ENCODE results near the gene RAB8B.

Gene RAB8B

DNA sequence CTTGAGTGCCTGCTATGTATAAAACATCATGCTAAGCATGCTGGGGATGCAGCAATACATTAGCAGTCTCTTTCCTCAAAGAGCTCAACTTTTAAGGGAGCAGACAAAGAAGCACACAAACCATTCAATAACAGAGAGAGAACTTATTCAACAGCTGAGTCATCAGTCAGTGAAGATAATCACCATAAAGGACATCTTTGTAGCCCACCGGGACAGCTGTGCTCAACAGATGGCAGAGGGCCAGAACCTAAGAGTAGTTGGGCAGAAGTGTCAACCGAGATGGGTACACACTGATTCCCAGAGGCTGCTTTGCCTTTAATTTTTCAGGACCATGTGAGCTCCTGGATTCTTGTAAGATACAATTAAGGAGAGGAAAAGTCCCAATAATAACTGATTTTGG, 4.2 kb upstream of the RAB8B start:
- no peak for DNase-seq (ENCODE audit: low read depth)

DNA sequence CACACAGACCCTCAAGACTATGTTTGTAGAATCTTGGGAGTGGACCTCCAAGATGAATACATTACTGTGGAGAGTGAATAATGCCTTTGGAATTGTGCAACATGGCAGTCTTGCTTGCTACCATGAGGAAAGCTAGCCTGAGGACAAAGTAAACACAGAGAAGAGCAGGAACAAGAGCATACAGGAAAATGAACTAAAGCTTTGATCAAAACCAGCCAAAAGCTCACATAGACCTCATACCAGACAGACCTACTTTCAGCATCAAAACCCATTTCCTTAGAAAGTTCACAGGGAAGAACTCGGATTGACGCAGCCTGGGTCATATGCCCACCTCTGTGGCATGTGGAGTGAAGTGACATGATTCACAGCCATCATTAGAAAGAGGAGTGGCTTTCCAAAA, 3.3 kb upstream of the RAB8B start:
- no peak for DNase-seq (ENCODE audit: low read depth)

DNA sequence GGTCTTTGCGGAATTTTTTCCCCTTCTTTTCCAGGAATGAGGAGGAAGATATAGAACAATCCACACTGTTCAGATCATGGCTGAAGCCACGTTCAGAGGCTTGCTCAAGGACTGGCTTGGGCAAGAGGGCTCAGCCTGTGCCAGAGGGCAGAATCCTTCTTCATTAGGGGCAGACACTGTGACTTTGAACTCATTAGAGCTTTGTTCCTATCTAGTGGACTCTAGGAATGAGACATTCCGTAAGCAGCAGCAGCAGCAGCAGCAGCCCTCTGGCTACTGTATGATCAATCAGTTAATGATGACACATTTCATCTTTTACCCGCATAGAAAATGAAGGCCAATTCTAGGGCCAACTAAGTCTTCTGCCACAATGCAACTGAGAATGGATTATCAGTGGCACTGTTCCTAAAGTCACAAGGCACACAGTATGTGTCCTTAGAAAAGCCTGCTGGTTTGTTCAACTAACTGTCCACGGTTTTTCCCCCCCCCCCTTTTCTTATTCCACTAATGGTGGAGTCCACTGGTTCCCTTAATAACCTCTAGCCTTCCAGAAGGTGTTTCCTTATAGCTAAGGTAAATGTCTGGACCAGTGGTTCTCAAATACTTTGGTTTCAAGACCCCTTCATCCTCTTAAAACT, 1.7 kb upstream of the RAB8B start:
- DNase-seq (ENCODE audit: low read depth) = no peak

DNA sequence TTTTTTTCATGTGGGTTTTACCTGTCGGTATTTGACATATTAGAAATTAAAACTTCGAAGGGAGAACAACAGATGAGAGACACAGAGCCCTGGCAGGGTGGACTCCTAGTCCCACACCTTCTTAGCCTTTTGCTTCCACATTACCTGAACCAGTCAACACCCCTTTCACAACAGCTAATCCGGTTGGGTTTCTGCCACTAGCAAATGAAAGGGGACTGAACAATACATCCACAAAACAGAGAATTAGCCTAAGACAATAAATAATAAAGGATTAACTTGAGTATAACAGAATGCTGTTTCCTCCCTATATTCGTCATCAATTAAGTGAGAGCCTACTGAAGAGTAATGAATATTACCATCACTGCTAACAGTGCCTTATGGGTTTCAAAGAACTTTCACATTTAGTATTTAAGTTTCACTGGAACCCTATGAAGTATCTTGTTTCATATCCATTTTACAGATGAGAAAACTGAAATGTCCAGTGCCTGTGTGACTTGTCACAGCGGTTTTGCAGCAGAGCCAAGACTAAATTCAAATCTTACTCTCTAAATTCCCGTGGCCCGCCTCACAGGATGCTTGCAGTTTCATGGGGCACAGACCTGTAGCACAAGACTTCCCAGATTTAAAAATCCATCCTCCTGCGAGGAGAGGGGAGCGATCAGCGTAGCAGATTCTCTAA, 1.0 kb upstream of the RAB8B start:
- no peak for DNase-seq (ENCODE audit: low read depth)

DNA sequence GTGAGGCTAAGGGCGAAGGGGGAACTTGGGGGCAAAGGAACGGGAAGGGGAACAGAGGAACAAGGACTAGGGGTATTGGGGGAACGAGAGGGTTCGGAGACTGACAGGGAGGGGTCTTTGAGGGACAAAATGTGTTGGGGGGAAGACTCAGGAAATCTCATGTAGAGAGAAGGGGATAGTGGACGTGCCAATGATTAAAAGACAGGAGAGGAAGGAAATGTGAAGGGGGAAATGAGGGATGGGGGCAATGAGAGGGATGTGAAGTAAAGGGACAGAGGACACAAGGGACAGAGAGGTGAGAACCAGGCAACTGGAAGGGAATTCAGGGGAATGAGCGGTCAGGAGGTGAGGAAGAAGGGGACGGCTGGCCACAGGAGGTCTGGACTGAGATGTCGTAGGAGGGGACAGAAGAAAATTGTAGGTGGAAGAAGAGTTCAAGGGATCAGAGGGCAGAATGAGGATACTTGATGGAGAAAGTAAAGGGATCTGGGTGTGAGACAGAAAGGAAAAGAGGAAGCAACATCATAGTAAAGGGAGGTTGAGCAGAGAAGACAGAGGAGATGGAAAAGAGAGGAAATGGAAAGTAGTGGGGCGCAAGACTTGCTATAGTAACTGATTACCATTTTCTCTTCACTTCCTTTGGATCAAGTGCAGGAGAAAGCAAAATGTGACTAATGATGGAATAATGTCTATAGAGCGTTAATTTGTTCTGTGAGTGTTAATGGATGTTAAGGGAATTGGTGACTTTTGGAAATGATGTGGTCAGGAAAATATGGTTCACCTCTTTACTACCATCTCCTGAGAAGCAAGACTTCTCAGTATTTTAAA, 749 bp downstream of the RAB8B start:
- DNase-seq (ENCODE audit: low read depth) = no peak

DNA sequence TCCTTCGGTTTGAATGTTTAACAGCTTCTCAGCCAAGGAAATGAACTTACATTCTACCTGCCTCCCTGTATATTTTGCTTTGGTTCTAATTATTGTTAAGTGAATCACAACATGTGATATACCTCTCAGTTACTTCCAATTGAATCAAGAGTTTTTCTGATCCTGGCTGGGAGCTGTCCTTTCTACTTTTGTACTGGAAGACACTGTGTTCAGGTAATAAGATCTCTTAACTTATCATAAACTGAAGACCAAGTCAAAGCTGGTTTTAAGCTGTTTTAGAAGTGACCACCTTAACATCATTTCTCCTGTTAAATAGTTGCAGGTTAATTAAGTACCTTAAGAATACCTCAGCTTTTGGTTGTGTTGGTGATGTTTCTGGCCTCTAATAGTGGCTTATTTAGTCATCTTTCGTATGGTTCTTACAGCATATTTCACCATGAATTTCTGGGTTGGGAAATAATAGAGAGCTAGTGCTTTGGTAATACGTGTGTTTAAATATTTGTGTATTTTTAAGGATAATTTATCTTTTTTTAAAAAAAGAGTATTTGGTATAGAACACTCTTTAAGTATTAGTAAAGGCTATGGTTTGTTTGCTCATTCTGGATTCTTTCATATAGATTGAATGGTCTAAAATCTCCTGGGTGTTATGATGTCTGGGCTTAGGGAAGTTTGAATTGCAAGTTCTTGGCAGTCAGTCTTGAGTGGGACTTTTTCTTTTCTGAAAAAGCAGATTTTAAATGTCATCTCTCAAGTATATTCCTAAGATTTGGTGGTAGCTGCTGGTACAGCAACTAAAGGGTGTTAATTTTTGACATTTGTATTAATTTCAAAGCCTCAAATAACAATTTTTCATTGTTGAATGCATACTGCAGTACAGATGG, 1.6 kb downstream of the RAB8B start:
- DNase-seq (ENCODE audit: low read depth) = no peak

DNA sequence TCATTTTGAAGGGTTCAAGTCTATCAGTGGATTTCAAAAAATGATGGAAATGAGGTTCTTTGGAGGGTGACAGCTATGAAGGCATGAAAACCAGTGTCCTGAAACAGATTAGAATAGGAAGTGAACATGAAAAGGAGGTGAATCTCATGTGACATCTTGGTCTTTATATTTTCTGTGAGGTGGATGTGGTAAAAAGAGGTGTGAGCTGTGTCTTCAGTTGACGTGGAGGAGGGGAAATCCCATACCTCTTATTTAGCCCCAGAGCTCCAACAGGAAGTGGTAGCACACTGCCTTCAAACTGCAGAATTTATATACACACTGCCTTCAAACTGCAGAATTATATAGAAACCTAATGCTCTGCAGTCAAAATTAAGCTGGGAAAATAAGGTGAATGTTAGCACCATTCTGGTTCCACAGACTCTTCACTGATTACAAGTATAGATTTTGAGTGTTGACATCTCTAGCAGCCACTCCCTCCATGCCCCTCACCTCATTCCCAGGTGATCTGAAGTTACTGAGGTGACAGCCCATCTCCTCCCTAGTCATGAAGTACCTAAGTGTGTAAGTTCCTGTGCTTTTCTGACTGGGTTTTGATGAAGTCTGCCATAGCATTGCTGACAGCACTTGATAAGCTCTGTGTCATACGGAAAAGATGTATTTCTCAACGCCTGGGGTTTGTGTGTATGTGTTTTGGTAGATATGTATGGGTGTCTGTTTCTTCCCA, 2.7 kb downstream of the RAB8B start:
- no peak for DNase-seq (ENCODE audit: low read depth)

DNA sequence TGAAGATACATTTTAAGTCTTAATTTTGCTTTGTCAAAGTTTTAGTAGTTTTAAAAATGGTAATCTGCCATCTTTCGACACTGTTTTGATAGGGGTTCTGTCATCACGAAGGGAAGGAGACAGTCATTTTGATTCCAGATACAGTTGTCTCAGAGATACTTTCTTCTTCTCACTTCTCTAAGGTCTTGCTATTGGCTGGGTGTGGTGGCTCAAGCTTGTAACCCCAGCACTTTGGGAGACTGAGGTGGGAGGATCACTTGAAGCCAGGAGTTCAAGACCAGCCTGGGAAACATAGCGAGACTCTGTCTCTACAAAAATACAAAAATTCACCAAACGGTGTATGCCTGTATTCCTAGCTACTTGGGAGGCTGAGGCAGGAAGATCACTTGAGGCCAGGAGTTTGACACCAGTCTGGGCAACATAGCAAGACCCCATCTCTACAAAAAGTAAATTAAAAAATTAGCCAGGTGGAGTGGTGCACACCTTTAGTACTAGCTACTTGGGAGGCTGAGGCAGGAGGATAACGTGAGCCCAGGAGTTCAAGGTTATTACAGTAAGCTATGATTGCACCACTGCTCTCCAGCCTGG, 3.3 kb downstream of the RAB8B start:
- no peak for DNase-seq (ENCODE audit: low read depth)

DNA sequence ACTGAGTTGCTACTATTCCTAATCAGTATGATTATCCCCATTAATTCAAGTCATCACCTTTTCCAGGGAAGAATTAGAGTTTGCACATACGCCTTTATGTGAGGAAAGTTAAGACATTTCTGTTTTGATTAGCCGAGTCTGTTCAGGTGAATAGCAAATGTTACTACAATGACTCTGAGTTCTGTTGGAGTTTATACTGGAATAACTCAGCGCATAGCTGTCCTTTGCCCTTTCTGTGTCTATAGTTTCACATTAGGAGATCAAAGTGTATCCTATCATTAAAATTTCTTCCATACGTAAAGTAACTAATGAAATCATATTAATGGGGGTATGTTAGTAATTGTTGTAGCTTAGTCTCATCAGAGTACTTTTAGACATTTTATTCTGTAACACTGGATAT, 4.9 kb downstream of the RAB8B start:
- DNase-seq (ENCODE audit: low read depth) = no peak

DNA sequence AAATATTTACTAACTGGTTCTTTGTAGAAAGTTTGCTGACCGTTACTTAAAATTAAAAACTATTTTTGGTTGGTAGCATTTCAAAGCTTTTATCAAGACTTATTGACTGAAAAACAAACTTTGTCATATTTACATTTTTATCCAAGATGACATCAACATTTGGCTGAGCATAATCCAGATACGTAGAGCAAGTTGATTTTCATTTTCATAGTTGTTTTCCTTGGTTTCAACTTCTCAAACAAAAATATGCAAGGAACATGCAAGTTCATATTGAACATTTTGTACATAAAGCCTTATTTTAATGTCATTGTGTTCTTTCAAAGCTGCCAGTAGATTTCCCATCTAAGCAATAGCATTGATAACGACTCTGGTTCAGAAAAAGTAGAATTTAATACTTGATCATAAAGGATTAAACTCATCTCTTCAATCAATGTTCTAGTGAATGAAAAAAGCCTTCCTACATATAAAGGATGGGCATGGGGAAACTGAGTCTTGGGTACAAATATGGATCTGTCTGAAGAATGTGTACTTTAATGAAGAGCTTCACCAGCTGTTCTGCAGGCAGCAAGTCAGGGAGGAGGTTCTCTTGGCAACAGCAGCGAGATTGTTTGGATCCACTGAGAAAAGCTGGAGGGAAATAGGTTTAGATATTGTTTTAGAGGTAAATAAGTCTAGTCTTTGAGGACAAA, 5.6 kb downstream of the RAB8B start:
- no peak for DNase-seq (ENCODE audit: low read depth)

DNA sequence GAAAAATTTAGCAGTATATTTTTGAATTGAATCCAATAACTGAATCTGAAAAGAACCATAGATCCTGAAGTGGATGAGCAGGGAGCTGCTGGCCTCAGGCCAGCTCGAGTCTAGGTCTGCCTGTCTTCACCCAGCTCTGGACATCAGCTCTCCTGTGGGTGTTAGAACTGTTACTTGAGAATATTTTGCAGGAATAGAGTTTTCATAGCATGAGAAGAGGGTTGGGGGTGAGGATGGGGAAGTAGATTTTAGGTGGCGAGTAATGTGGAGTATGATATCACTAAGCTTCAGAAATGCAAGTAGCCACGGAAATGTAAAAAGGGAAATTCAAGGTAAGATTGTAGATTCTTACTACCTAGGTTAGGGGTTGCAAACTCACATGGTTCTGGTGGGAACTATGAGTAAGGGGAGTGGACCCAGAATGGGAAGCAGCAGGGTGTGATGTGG, 6.2 kb downstream of the RAB8B start:
- DNase-seq (ENCODE audit: low read depth) = no peak

DNA sequence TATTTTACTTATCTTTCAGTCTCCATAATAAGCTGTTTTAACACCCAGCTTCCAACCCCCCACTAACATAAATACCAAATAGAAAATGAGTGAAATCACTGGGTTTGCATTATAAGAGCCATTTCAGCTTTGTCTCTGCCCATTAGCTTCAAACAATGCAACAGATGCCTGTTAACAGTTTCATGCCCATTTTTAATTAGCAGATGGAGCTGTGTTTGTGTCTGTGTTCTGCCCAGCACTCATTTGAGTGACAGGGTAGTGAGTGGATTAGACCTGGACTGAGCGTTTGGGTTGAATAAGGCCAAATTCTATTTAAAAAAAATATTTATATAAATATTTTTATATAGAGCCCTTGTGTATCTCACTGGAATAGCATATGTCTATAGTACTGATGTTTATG, 7.4 kb downstream of the RAB8B start:
- DNase-seq (ENCODE audit: low read depth) = no peak

DNA sequence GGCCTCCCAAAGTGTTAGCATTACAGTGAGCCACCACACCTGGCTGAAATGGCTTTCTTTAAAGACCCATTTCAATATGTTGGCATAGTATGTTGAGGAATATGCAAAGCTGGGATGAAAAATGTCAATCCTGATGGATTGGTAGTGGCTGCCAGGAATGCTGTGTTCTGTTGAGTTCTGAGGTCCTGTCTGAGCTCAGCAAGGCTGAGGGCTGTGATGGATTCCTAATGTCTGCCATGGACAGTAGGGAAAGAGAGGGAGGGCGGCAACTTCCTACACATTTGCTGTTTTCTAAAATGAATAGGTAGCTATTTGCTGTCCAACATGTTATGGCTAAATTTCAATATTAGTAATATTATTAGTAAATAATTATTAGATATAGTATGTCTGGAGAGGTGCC, 8.2 kb downstream of the RAB8B start:
- no peak for DNase-seq (ENCODE audit: low read depth)

DNA sequence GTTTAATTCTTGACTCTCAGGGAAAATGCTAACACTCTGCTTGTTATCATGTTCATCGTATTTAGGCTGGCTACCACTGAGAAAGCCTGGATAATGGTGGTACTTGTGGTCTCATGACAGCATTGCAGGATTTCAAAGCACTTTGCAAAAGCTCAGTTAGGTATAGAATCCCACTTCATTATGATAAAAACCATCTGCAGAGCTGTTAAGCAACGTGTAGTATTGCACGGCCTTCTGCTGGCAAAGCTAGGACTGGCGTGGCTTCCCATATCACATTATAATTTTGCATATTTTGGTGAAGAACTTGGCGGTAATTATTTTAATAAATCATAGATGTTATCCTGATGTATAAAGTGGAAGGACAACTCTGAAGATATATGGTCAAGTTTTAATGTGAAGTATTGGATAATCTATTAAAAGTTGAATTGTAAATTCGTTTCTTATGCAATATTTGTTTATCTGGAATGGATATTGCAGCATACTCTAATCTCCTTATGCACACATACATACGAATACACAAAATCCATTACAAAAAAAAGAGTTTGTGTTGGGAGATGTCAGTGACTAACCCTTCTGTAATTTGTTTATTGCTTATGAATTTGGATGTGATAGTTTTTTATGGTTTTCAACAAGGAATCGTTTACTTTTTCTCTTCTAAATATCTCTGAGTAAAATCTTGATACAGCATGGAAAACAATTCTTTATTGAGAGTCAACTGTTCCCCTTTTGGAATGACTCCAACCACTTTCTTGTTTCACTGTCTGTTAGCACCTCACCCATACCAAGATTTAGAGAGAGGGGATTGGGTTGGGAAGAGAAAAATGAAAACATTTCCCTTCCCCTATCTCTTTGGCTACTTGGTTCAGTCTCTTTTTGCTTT, 9.2 kb downstream of the RAB8B start:
- no peak for DNase-seq (ENCODE audit: low read depth)

DNA sequence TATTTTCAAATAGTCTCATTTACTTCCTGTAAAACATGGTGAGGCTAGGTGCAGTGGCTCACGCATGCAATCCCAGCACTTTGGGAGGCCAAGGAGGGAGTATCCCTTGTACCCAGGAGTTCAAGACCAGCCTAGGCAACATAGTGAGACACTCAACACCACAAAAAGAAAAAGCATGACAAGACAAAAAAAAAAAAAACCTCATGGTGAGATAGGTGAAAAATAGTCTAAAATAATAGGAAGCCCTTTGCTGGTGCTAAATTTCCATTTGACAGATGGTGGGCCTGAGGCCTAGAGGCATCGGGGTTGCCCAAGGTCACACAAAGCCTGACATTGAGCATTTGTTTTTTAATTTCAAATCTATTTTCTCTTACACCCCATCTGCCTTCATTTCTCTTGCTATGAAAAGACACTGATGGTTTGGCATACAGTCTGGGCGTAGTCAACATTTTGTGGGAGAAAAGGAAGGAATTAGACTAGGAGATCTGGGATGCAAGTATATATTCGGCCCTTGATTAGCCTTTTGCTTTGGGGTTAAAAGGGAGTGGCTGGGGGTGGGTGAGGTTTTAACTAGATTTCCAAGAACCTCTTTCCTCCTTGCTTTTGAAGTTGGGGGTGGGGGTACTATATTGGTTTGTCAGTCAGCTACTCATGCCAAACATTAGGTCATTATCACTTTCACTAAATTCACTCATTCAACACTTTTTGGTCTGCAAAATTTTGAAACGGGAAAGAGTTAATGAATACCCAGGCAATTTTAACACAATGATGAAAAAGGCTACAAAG, 11.3 kb downstream of the RAB8B start:
- DNase-seq (ENCODE audit: low read depth) = no peak

DNA sequence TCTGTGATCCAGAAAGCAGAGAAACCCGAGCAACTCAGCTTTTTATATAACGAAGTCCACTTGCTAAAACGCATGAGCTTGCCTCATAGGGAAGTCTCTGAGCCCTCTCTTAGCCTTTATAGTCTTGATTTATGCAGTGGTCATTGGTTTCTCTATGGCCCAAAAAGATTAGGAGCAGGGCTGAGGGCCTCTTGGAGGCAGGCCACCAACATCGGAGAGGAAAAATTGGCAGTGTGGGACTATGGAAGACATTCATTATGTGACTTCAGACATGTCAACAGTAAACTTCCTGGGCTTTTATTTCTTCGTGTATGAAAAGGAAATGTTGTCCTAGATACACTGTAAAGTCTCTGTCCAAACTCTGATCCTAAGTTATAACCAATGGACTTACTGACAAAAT, 13.5 kb downstream of the RAB8B start:
- DNase-seq (ENCODE audit: low read depth) = no peak

DNA sequence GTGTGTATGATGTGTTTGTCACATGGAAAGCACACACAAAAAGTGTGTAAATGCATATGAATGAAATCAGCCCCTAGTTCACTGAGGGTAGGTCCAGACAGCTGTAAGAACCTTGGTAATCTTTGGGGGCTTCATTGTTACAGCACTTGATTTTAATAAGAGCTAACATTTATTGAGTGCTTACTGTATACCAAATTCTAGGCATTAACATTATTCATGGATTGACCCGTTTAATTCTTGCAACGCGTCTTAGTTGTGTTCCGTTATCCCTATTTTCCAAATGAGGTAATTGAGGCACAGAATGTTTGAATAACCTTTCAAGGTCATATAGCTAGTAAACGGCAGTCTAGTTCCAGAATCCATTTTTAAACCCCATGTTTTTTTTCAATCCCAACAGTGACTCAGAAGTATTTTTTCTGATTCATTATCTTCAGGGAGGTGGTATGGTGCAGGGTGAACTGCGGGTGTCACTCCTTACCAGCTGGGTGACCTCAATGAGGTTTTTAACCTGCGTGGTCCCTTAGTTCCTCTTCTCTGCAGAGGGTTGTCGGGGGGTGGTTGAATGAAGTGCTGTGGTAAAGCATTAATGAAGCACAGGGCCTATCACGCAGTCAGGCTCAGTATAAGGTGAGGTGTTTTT, 14.2 kb downstream of the RAB8B start:
- no peak for DNase-seq (ENCODE audit: low read depth)

DNA sequence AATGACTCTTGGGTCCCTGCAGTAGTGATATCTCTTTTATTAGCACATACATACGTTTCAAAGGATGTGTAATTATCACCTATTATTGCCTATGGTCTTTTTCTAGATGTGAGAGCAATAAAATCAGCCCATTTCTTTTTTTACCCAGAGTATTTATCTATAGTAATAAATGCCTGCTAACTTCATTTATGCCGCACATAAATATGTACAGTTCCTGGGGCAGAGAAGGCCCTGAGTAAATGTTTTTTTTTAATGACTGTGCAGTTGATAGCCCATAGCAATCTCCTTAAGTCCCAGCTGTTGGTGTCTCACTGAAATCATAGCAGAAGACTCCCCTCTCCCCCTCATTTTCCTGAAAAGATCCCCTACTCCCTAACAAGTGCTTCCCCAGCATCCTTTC, 16.7 kb downstream of the RAB8B start:
- DNase-seq (ENCODE audit: low read depth) = no peak

All from stimulated activated CD8-positive, alpha-beta memory T cell treated with anti-CD3 and anti-CD28 coated beads, Interleukin-7, amount 100 ng/mL, for 24 hours (primary cell).